LNCaP clone FGC (cell line): ENCODE data around the gene EEF1AKMT2.

Experiments
- DNase-seq: peaks from one replicate; pipeline ENCODE4 v3.0.0-alpha.2; 2011; ENCODE audit warnings: low read depth
- H3K4me3 ChIP-seq: 2 replicates; pipeline ENCODE4 v1.5.1; 2011; ENCODE audit warnings: mild to moderate bottlenecking, low read depth, low read length, control low read depth
- TF ChIP-seq, protein P1 (sequence below): IDR thresholded peaks from 2 replicates; pipeline ENCODE4 v1.5.1; 2012; ENCODE audit warnings: mild to moderate bottlenecking; ENCODE audit not compliant: control insufficient read depth, insufficient read depth; ENCODE audit errors: extremely low read depth

The EEF1AKMT2 gene

DNA sequence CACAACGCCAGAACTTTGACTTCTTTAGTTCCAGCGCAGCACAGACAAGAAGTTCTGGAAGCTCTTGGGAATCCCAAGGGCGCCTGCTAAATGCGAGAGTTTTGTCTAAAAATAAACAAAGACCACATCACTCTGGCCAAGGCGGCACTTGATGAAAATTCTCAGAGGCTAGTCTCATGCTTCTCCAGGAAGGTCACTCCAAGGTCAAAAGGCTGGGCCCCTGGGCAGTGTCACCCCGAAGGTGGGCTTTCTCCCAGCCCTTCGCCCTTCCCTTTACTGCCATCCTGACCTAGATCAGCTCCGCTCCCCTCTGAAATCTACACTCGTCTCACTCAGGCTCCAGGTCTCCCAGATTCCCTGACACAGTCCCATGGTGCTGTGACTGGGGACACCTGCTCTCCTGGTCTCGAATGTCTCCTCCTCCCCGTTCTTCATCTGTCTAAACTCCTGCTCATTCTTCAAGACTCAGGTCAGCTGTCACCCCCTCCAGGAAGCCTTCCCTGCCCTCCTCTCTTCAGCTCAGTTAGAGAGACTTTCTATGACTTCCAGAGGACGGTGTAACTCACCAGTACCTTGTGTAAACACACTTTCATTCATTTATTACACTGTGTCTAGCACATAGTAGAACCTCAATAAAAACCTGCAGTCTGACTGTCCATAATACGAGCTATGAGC, 58.0 kb downstream of the EEF1AKMT2 start:
- H3K4me3 ChIP-seq, result no peak overlapping the region
- DNase-seq, result no peak
- TF ChIP-seq, protein P1, sequence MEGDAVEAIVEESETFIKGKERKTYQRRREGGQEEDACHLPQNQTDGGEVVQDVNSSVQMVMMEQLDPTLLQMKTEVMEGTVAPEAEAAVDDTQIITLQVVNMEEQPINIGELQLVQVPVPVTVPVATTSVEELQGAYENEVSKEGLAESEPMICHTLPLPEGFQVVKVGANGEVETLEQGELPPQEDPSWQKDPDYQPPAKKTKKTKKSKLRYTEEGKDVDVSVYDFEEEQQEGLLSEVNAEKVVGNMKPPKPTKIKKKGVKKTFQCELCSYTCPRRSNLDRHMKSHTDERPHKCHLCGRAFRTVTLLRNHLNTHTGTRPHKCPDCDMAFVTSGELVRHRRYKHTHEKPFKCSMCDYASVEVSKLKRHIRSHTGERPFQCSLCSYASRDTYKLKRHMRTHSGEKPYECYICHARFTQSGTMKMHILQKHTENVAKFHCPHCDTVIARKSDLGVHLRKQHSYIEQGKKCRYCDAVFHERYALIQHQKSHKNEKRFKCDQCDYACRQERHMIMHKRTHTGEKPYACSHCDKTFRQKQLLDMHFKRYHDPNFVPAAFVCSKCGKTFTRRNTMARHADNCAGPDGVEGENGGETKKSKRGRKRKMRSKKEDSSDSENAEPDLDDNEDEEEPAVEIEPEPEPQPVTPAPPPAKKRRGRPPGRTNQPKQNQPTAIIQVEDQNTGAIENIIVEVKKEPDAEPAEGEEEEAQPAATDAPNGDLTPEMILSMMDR, result no peak

DNA sequence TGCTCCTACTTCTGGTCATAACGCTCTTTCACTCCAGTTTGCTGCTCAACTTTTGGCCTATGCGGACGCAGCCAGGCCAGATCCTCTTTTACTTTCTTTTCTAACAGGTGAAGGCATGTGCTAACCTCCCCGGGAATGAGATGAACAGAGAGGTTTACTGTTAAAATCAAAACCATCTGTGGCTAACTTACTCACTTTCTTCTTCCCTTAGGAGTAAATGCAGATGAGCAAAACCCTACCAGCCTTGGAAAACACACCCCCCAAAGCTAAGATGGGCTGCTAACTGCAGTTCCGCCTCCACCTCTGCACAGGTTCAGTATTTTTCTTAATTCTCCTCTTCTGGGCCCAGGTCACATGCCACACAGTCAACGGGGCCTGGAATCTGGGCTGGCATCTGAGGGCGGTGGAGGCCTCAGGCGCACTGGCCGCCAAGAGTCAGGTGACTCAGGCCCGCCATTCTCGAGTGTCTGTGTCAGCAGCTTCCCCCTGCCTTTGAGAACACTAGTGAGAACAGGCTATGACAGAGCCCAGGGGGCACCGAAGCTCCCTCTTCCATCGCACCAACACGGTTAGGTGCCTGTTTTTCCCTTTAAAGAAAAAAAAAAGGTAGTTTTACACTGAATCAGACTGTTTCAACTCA, 58.6 kb downstream of the EEF1AKMT2 start:
- no peak overlapping the region for H3K4me3 ChIP-seq
- TF ChIP-seq, protein P1, result no peak
- DNase-seq, result no peak

DNA sequence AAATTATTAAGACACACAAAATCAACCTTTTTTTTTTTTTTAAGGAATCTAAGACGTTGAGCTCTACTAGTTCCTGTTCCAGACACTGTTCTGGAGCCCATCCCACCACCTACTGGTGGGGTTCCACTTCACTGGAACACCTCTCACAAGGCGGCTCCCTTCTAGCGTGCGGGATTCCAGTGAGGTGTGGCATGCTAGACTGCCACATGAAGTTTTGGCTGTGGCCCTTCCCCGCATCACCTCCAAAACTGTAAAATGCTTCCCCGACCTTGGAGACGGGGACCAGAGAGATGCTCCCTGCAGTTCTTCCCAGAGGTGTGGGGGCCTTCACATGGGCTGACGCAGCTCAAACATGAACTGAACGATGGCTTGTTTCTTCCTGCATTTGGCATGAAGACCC, 60.1 kb downstream of the EEF1AKMT2 start:
- H3K4me3 ChIP-seq, result no peak overlapping the region
- TF ChIP-seq, protein P1, result no peak
- no peak for DNase-seq

DNA sequence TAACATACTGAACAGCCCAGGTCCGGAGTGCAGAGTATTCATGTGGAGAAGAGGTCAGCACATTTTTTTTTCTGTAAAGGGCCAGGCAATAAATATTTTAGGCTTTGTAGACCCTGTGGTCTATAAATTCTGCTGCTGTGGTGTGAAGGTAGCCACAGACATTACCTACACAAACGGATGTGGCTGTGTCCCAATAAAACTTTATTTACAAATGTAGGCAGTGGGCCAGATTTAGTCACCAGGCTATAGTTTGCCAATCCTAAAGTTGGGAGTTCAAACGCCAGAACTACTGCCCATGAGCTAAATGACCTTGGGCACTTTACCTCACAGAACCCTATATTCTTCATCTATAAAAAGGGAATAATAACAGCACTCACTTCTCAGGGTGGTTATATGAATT, 60.9 kb downstream of the EEF1AKMT2 start:
- TF ChIP-seq, protein P1, result no peak
- H3K4me3 ChIP-seq, result no peak overlapping the region
- no peak for DNase-seq

DNA sequence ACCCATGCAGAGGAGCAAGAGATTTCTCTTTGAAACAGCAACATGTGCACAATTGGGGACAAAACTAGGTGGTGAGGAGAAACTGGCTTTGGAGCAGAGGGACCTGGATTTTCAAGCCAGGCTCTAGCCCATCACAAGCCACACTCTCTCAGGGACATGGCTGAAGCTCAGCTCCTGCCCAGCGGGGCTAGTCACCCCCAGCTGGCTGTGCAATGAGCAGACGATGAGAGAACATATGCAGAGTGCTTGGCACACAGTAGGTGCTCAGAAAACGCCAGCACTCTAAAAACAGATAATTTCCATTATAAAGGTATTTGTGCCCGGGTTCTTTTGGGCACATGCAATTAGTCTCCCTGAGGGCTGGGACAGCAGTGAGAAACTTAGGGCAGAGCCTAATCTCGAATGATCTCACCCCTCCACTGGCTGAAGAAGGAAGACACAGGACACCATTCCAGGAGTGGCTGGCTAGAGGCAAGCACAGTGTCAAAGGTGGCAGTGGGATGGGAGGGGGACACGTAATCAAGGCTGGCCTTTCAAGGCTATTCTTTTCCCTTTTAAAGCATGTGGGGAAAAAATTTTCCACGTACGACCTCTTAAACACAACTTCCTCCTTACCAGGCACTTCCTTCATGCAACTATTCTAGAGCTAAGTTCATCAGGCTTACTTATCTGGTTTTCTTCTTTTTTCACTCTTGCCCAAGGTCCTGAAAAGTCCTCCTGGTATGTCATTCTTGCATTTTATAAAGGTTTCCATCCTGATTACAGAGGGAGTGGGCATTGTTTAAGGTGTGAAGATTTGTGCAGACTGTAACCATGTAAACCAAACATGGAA, 62.6 kb downstream of the EEF1AKMT2 start:
- no peak overlapping the region for H3K4me3 ChIP-seq
- TF ChIP-seq, protein P1, result no peak
- no peak for DNase-seq

DNA sequence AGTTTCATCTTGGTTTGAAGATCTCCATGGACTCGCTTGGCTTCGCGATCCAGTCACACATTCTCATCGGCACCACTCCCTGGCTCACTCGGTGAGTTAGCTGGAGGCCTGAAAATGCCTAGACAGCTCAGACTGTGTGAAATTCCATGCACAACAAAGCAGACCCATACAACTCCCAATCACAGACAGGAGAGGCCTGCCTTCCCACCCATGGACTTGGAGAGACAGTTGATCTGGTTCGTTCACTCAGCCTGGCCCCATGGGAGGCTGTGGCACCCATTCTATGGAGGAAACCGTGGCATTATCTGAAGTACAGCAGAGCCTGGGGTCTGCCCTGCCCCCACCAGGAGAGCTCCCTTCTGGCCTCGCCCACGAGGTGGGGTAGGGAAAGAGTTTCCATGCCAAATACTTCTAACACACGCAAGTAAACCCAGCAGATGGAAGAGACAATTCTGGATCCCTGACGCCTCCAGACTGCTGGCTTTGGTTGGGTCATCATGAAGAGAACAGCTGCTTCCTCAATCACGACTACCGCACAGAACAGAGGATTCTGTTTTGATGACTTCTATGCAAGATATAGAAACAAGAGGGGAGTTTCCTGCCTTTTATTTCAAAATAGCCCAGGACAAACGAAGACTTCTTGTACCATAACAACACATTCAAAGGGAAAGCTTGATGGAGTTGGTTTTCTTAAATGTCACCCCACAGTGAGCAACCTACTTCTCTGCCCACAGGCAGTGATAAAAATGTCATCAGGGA, 63.4 kb downstream of the EEF1AKMT2 start:
- no peak overlapping the region for H3K4me3 ChIP-seq
- no peak for DNase-seq
- TF ChIP-seq, protein P1, result no peak
